Measurements from ENCODE around the gene ABCA4.

DNA sequence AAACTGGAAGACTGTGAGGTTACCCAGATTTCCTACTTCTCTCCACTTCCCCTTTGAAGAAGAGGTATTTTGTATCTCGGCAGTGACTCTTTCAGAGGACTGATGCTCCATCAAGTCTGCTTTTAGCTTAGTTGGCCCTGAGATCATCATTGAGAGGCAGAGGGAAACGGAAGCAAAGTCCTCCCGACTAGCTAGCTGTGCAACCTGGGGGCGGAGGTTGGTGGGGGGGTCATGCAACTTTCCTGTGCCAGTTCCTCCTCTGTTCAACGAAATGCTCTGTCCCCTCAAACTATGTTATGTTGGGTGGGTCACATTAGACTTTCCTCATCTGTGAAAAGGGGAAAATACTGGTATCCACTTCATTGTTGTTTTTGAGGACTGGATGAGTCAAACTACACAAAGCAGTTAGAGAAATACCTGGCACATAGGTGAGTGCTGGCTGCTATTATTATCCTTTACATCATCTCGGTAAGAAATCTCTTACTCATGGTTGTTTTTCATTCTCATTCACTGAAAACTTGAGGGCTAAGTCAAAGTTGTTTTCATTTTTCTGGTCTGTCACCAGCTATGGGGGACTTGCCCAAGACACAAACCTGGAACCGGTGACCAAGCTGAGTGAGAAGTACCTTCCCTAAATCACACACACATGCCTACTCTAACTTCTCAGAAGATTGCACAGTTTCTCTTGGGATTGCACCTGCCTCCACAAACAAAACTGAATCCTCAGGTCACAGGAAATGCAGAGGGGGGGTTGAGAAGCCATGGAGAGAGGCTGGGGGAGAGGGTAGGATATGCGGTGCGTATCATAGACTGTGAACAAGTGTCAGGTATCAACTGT, 83.3 kb downstream of the ABCA4 start:
- TF ChIP-seq, protein P1, sequence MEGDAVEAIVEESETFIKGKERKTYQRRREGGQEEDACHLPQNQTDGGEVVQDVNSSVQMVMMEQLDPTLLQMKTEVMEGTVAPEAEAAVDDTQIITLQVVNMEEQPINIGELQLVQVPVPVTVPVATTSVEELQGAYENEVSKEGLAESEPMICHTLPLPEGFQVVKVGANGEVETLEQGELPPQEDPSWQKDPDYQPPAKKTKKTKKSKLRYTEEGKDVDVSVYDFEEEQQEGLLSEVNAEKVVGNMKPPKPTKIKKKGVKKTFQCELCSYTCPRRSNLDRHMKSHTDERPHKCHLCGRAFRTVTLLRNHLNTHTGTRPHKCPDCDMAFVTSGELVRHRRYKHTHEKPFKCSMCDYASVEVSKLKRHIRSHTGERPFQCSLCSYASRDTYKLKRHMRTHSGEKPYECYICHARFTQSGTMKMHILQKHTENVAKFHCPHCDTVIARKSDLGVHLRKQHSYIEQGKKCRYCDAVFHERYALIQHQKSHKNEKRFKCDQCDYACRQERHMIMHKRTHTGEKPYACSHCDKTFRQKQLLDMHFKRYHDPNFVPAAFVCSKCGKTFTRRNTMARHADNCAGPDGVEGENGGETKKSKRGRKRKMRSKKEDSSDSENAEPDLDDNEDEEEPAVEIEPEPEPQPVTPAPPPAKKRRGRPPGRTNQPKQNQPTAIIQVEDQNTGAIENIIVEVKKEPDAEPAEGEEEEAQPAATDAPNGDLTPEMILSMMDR (IDR thresholded peaks at IDR 0.05): no peak
- no peak for TF ChIP-seq POLR2A (IDR thresholded peaks at IDR 0.05)

Data from Peyer's patch (tissue), 4 donors.